ENCODE measurements around the gene UBE2E1.
"Not testable (repeated sequence)": the region's sequence is repeated elsewhere in the genome, so short reads cannot be mapped to it uniquely, and the experiment has no call there.

The UBE2E1 gene

GRCh38 chr3:23845326-23846216 lies 39.8 kb downstream of the UBE2E1 start:
- DNase-seq (ENCODE audit: low spot score) = no peak

DNA sequence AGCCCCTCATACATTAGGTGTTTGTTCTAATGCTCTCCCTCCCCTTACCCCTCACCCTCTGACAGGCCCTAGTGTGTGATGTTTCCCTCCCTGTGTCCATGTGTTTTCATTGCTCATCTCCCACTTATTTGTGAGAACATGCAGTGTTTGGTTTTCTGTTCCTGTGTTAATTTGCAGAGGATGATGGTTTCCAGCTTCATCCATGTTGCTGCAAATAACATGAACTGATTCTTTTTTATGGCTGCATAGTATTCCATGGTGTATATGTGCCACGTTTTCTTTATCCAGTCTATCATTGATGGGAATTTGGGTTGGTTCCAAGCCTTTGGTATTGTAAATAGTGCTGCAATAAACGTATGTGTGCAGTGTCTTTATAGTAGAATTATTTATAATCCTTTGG lies 43.7 kb downstream of the UBE2E1 start:
- not testable (repeated sequence) for DNase-seq (ENCODE audit: low spot score)

- DNase-seq (ENCODE audit: low spot score) = no peak
Measured at GRCh38 chr3:23856286-23856685, 50.5 kb downstream of the UBE2E1 start.

DNA sequence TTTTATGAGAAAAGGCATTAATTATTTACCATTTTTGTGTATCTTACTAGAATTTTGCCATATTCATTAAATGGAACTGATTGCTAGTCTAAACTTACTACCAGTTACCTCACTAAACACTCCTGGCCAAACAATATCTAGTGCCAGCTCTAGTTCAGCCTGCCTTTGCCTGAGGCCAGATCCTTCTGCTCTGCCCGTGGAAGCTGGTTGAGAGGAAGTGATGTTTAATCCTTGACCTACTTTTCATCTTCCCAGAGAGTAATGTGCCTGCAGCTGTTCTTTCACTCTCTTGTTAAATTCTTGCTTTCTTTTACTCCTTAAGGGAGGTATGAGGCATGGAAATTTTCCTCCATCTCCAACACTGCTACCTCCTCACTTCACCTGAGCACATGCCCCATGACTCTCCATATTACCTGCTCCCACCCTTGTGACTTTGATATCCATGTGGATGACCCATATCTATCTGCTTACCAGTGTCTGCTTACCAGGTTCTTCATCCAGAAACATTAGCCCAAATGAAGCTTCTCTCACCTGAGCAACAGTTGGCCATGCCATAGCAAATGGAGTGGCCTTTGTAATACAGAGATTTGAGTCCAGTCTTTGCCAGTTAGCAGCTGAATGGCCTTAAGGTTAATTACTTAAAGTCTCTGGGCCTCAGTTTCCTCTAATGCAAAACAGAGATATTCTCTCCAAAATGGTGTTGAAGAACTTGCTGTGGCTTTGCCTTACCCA lies 53.4 kb downstream of the UBE2E1 start:
- DNase-seq (ENCODE audit: low spot score) = peak; percentile 12

GRCh38 chr3:23859839-23860382 lies 54.2 kb downstream of the UBE2E1 start:
- no peak for DNase-seq (ENCODE audit: low spot score)

GRCh38 chr3:23861689-23862088 lies 55.9 kb downstream of the UBE2E1 start:
- no peak for DNase-seq (ENCODE audit: low spot score)

DNA sequence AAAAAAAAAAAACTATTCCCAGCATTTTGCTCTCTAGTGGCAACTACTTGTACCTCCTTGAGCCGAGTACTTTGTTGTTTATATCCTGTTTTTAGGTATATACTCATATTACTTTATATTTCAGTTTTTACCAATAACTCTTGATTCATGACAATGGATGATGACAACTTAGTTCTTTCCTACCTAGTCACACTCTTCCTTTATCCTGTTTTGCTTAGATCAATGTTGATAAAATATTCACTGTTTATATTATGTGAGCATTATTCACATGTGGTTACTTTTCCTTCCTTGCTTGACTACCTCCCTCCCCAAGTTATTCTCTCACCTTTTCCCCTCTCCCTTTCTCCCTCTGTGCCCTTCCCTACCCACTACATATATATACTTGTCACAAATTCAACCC lies 57.3 kb downstream of the UBE2E1 start:
- peak; percentile 21 for DNase-seq (ENCODE audit: low spot score)

GRCh38 chr3:23864931-23865330 lies 59.2 kb downstream of the UBE2E1 start:
- no peak for DNase-seq (ENCODE audit: low spot score)

DNA sequence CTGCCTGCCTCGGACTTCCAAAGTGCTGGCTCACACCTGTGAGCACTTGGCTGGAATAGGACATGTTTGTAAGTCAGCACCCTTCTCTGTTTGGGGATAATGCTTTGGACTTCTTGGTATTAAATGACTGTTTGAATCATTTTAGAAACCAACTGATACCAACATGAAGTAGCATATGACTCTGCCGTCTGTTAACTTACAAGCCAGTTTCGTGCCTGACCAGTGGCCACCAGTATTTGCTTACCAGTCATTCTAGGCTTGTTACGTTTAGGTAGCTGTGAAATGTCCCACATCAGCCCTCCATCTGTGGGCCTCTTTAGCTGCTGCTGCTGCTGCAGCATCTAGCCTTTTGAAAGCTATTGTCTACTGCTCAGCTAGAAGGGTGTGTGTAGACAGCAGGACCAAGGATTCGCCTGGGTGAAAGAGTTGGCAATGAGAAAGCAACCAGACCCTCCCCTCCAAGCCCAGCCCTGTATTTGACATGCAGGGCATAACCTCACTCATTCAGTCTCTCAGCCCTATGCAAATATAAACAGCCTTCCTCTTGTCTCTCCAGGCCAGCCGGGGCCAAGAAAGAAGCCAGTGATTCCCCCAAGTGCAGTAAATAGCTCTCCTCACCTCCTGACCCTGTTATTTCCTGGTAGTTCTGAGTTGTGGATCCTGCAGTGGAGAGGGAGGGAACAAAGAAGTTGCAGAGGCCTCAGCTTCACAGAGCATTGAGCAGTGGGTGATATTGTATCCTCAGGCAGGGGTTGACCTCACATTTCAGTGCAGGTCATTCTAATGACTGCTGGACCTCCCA lies 60.0 kb downstream of the UBE2E1 start:
- peak; percentile 64 for DNase-seq (ENCODE audit: low spot score)

- DNase-seq (ENCODE audit: low spot score) = no peak
Measured at GRCh38 chr3:23867400-23867799, 61.6 kb downstream of the UBE2E1 start.

GRCh38 chr3:23867838-23868237 lies 62.1 kb downstream of the UBE2E1 start:
- DNase-seq (ENCODE audit: low spot score) = no peak

DNA sequence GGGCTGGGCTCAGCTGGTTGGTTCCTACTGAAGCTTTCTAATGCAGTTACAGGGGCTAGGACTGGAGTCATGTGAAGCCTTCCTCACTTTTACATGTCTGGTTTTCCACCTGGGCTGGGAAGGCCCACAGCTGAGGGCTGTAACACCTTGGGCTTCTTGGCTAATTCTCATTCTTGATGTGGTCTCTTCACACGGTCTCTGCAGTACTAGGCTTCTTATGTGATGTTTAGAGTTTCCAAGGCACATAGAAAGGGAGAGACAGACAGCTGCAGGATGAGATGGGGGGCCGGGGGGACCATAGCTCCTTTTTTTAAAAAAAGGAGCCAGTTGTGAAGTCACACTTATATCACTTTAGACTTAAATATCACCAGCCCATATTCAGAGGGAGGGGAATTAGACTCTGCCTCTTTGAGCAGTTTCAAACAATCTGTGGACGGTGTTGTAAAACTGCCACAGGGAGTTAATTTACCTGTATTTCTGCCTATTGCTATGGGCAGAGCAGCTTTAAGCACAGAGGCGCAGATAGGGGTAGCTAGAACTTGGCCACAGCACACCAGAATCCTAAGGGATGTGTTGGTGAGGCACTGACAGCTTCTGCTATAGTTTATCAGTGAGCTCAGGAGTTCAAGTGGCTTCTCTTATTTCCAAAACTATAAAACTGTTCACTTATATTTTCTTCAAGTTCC lies 64.4 kb downstream of the UBE2E1 start:
- DNase-seq (ENCODE audit: low spot score) = no peak

- DNase-seq (ENCODE audit: low spot score) = not testable (repeated sequence)
Measured at GRCh38 chr3:23870663-23871043, 64.9 kb downstream of the UBE2E1 start.

- DNase-seq (ENCODE audit: low spot score) = not testable (repeated sequence)
Measured at GRCh38 chr3:23871361-23871760, 65.6 kb downstream of the UBE2E1 start.

DNA sequence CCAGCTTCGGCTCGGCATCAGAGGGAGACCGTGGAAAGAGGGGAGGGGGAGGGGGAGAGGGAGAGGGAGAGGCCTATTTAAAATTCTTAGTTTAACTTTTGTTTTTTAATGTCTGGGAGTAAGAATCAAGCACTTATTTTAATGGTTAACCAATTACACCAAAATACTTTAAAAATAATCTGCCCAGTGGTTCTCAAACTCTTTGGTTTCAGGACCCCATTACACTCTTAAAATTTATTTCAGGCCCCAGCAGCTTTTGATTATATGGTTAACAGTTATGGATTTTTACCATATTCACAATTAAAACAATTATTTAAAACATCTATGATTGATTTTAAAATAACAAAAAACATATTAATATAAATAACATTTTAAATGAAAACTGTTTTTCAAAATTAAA lies 66.6 kb downstream of the UBE2E1 start:
- no peak for DNase-seq (ENCODE audit: low spot score)

GRCh38 chr3:23873941-23874340 lies 68.2 kb downstream of the UBE2E1 start:
- DNase-seq (ENCODE audit: low spot score) = no peak

DNA sequence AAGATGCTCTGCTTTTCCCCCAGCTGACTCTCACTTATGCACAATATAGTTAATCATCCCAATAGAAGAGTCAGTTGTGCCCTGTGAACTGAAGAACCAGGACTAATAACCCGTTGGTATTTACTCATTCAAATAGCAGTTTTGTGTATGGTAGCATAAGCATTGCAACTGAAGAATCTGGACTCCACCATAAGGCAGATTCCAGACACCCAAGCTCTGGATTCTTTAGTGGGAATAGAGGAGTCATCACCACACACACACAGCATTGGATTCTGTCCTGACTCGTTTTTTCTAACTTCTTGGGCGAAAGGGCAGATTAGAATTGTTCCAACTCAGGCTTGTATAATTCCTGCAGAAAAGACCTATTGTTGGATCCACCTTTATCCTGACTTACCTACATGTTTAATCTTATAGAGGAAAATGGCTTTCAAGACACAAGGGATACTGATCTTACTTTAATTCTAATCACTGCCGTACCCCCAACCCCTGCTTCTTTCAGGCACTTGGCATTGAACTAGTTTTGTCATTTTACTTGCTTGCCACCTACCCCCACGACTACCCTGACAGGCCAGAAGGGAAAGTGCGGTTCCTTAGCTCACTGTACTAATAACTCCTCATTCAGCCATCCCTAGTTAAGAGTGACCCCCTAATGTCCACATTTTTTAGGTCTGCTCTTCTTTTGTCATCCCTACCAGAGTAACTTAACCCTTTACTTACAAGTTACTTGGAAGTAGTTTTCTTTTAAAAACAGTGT lies 68.8 kb downstream of the UBE2E1 start:
- DNase-seq (ENCODE audit: low spot score) = peak; percentile 47

DNA sequence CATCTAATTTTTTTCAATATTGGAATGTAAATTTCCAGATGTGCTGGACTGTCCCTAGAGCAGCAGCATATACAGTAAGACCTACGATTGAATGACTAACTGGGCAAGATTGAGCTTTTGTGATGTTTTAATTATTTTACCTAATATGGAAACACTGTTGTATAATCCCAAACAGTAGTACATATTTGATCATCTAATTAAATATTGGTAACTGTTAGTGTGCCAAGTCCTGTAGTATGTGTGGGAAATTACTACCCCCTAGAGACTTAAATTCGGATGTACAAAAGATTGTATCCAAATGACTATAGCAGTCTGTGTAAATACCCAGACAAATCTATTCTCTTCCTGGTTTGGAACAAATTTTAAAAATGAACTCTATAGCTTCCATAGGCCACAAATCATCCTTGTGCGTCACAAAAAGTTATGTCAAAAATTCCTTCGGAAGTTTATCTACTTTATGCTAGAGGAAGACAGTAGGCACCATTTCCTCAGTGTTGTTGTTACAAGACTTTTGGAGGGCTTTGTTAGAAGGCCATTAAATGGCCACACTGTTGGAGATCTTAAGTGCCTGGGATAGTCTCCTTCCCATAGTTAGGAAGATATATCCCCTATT lies 69.5 kb downstream of the UBE2E1 start:
- DNase-seq (ENCODE audit: low spot score) = no peak

DNA sequence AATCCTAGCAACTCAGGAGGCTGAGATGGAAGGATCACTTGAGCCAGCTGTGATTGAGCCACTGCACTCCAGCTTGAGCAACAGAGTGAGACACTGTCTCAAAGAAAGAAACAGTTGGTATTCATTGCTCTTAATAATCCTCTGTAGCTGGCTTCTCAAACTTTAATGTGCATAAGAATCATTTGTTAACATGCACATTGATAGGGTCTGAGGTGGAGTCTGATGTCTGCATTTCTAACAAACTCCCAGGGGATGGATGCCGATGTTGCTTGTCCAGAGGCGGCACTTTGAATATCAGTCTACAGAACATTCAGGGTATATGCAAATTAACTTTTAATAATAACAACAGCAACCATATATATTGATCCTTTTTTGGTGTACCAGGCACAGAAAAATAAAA lies 71.2 kb downstream of the UBE2E1 start:
- no peak for DNase-seq (ENCODE audit: low spot score)

DNA sequence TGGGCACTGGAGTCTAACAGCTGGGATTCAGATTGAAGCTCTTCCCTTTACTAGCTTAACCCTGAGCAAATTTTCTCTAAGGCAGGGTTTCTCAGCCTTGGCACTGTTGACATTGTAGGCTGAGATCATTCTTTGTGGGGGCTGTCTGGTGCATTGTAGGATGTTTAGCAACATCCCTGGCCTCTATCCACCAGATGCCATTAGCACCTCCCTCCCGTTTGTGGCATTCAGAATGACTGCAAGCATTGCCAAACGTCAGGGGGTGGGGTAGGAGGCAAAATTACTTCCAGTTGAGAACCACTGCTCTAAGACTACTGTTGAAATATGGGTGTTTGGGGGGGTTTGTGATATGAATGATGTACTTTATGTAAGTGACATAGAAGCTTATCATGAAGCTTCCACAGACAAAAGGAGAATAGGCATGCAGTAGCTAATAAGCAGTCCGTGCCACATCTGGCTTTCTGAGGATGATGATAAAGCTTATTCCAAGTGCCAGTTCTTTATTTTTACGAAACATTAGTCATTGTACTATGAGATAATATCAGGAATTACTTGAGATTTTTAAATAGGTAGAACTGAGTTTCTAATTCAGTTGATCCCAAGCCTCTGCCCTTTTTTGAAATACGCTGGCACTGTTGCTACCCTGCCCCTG lies 71.7 kb downstream of the UBE2E1 start:
- DNase-seq (ENCODE audit: low spot score) = peak; percentile 62
